Osteocyte (in vitro differentiated cells): ENCODE results near the gene TRIM56. TPM values are rescaled to one million over a fixed set of nuclear protein-coding genes. Genes with fewer than 3 reads are reported as not detected.
A peak's percentile ranks its signal among the peaks of the same experiment; 100 is the strongest.
"Not testable (repeated sequence)": the region's sequence is repeated elsewhere in the genome, so short reads cannot be mapped to it uniquely, and the experiment has no call there.

Experiments
- DNase-seq: peaks from one replicate; pipeline ENCODE4 v3.0.0; 2021; ENCODE audit warnings: mixed read lengths; ENCODE audit not compliant: unreplicated experiment; ENCODE audit errors: extremely low spot score
- H3K27ac Mint-ChIP-seq: one replicate; pipeline ENCODE4 v1.8.0; 2021; ENCODE audit warnings: mild to moderate bottlenecking, mixed read lengths; ENCODE audit not compliant: unreplicated experiment
- H3K27me3 Mint-ChIP-seq: one replicate; pipeline ENCODE4 v1.8.0; 2021; ENCODE audit warnings: mixed read lengths; ENCODE audit not compliant: unreplicated experiment
- H3K36me3 Mint-ChIP-seq: one replicate; pipeline ENCODE4 v1.8.0; 2021; ENCODE audit warnings: mixed read lengths; ENCODE audit not compliant: unreplicated experiment
- H3K4me1 Mint-ChIP-seq: one replicate; pipeline ENCODE4 v1.8.0; 2021; ENCODE audit warnings: mixed read lengths; ENCODE audit not compliant: unreplicated experiment
- H3K4me3 Mint-ChIP-seq: one replicate; pipeline ENCODE4 v1.8.0; 2021; ENCODE audit warnings: mild to moderate bottlenecking, moderate library complexity, mixed read lengths; ENCODE audit not compliant: unreplicated experiment
- H3K9me3 Mint-ChIP-seq: one replicate; pipeline ENCODE4 v1.8.0; 2021; ENCODE audit warnings: mixed read lengths; ENCODE audit not compliant: unreplicated experiment
- CTCF ChIP-seq: fragments of 200-600 bp; sonication (generic); IDR thresholded peaks from 2 replicates; pipeline ENCODE4 v1.5.0; 2021; ENCODE audit warnings: antibody characterized with exemption, mild to moderate bottlenecking, moderate library complexity
- total RNA-seq: library from RNA; stranded (reverse); gene quantifications from 2 replicates; pipeline ENCODE4 v1.2.1, GENCODE V29; 2021

TRIM56 gene
- total RNA-seq, 1 donor from 2014 or later = 42.2 TPM

- Mint-ChIP-seq H3K9me3 (no peaks in the 10 kb centered on the region), H3K27ac (peak overlapping the region; percentile 100), H3K27me3 (no peaks in the 10 kb centered on the region), H3K36me3 (peaks cover 41% of the 10 kb centered on the region), H3K4me1 (peaks cover 90% of the 10 kb centered on the region), H3K4me3 (peak overlapping the region; percentile 93)
- no peak for TF ChIP-seq CTCF
- no peak for DNase-seq
Measured at GRCh38 chr7:101128040-101128834, 43.0 kb downstream of the TRIM56 start.

DNA sequence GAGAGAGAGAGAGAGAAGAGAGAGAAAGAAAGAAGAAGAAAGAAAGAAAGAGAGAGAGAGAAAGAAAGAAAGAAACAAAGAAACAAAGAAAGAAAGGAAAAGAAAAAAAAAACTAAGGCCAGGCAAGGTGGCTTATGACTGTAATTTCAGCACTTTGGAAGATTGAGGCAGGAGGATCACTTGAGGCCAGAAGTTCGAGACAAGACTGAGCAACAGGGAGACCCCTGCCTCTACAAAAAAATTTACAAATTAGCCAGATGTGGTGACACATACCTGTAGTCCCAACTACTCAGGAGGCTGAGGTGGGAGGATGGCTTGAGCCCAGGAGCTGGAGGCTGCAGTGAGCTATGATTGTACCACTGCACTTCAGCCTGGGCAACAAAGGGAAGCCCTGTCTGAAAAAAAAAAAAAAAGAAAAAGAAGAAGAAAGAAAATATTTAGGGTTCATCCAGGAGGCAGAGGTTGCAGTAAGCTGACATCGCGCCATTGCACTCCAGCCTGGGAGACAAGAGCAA is 44.4 kb downstream of the TRIM56 start:
- Mint-ChIP-seq H3K9me3 (no peaks in the 10 kb centered on the region), H3K4me1 (peaks cover 93% of the 10 kb centered on the region), H3K4me3 (peak overlapping the region; percentile 93), H3K27me3 (no peaks in the 10 kb centered on the region), H3K27ac (peak overlapping the region; percentile 100), H3K36me3 (peaks cover 54% of the 10 kb centered on the region)
- TF ChIP-seq CTCF = no peak
- DNase-seq = no peak

- H3K36me3 Mint-ChIP-seq = peaks cover 77% of the 10 kb centered on the region
- H3K9me3 Mint-ChIP-seq, H3K27me3 Mint-ChIP-seq, DNase-seq: not testable (repeated sequence)
- H3K27ac Mint-ChIP-seq = peak overlapping the region; percentile 97
- peaks cover 90% of the 10 kb centered on the region for H3K4me1 Mint-ChIP-seq
- peak overlapping the region; percentile 39 for H3K4me3 Mint-ChIP-seq
Measured at GRCh38 chr7:101132626-101133600, 47.6 kb downstream of the TRIM56 start.

GRCh38 chr7:101133621-101134398 is 48.5 kb downstream of the TRIM56 start:
- peaks cover 75% of the 10 kb centered on the region for H3K36me3 Mint-ChIP-seq
- peak overlapping the region; percentile 47 for H3K4me3 Mint-ChIP-seq
- H3K9me3 Mint-ChIP-seq = no peaks in the 10 kb centered on the region
- DNase-seq = no peak
- H3K27me3 Mint-ChIP-seq = no peaks in the 10 kb centered on the region
- peak overlapping the region; percentile 97 for H3K27ac Mint-ChIP-seq
- TF ChIP-seq CTCF = no peak
- peaks cover 88% of the 10 kb centered on the region for H3K4me1 Mint-ChIP-seq

- no peaks in the 10 kb centered on the region for H3K9me3 Mint-ChIP-seq
- DNase-seq = no peak
- TF ChIP-seq CTCF = no peak
- H3K27me3 Mint-ChIP-seq = no peaks in the 10 kb centered on the region
- H3K27ac Mint-ChIP-seq = peak overlapping the region; percentile 97
- peaks cover 85% of the 10 kb centered on the region for H3K4me1 Mint-ChIP-seq
- H3K36me3 Mint-ChIP-seq = peaks cover 72% of the 10 kb centered on the region
- H3K4me3 Mint-ChIP-seq = peak overlapping the region; percentile 47
Measured at GRCh38 chr7:101134399-101134980, 49.2 kb downstream of the TRIM56 start.
